Suprapubic skin (tissue), 4 donors: Measurements from ENCODE around the gene LYAR. TPM values are rescaled to one million over a fixed set of nuclear protein-coding genes. Genes with fewer than 3 reads are reported as not detected.
A peak's percentile ranks its signal among the peaks of the same experiment; 100 is the strongest.

ENCODE experiments used
- DNase-seq, 2 donors: peaks; one replicate each; pipeline ENCODE4 v3.0.0-alpha.2; 2019; ENCODE audit warnings: low spot score in 2 of 2
- H3K27ac ChIP-seq: fragments of 200-600 bp; sonication (generic); one replicate; pipeline ENCODE4 v1.5.1; 2019
- H3K27me3 ChIP-seq: fragments of 200-600 bp; sonication (generic); one replicate; pipeline ENCODE4 v1.5.1; 2019
- H3K36me3 ChIP-seq: fragments of 200-600 bp; sonication (generic); one replicate; pipeline ENCODE4 v1.5.1; 2019
- H3K4me1 ChIP-seq: fragments of 200-600 bp; sonication (generic); one replicate; pipeline ENCODE4 v1.5.1; 2019
- H3K4me3 ChIP-seq: fragments of 200-600 bp; sonication (generic); one replicate; pipeline ENCODE4 v1.5.1; 2019; ENCODE audit warnings: mild to moderate bottlenecking
- H3K9me3 ChIP-seq: fragments of 200-600 bp; sonication (generic); one replicate; pipeline ENCODE4 v1.5.1; 2019
- EP300 ChIP-seq: sonication (generic); formaldehyde crosslinking; IDR thresholded peaks from one replicate; pipeline ENCODE4 v1.6.1; 2017; ENCODE audit warnings: antibody characterized with exemption
- POLR2A ChIP-seq, 2 donors: fragments of 450-650 bp; IDR thresholded peaks; one replicate each; pipeline ENCODE4 v1.6.1; 2017; ENCODE audit warnings: antibody characterized with exemption in 2 of 2, mild to moderate bottlenecking in 2 of 2, moderate library complexity in 2 of 2
- POLR2AphosphoS5 ChIP-seq, 3 donors: sonication (generic); formaldehyde crosslinking; IDR thresholded peaks; one replicate each; pipeline ENCODE4 v1.6.1; 2017; ENCODE audit warnings: antibody characterized with exemption in 3 of 3
- WGBS: methylation state at CpG from one replicate; pipeline ENCODE4 v1.1.5; 2018; 5-methylcytosine and 5-hydroxymethylcytosine counted together
- total RNA-seq, 4 donors: library from RNA; depleted of rRNA; stranded (reverse); fragments of >200 nt; gene quantifications; one replicate each; pipeline ENCODE4 v1.1.0, GENCODE V29; 2016
- TF ChIP-seq, protein P1 (sequence below), 2 donors: fragments of 200-600 bp in 1 of 2; fragments of 450-650 bp in 1 of 2; sonication (generic) in 1 of 2; IDR thresholded peaks; one replicate each; pipeline ENCODE4 v1.5.1; 2016 to 2019; ENCODE audit warnings: antibody characterized with exemption in 2 of 2, mild to moderate bottlenecking in 1 of 2, moderate library complexity in 1 of 2

LYAR gene
- total RNA-seq, 4 donors from 2014 or later: 7.9 to 12.8 (median 10.7) TPM

DNA sequence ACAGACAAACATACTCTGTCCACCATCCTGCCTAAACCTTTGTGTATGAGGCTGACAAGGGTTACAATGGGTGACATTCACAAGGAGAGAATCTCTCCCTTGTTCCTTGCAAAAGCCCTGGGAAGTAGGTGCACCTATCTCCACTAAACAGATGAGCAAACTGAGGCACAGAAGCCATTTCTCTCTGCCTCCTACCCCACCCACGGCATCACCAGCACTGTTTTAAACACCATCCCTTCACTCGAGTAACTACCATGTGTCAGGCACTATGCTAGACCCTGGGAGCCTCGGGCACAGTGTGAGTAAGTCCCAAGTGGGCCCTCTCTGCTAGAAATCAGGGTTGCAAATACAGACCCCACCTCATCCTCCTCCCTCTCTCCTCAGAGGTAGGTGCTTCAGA lies 899 bp downstream of the LYAR start:
- H3K9me3 ChIP-seq: no peaks in the 10 kb centered on the region
- H3K4me3 ChIP-seq: peak overlapping the region; percentile 96
- H3K4me1 ChIP-seq: peaks cover 27% of the 10 kb centered on the region
- H3K27me3 ChIP-seq: no peaks in the 10 kb centered on the region
- TF ChIP-seq EP300 (no peak), POLR2AphosphoS5 (IDR thresholded peaks at IDR 0.05) (no peak), POLR2A (IDR thresholded peaks at IDR 0.05) (no peak)
- TF ChIP-seq, protein P1, sequence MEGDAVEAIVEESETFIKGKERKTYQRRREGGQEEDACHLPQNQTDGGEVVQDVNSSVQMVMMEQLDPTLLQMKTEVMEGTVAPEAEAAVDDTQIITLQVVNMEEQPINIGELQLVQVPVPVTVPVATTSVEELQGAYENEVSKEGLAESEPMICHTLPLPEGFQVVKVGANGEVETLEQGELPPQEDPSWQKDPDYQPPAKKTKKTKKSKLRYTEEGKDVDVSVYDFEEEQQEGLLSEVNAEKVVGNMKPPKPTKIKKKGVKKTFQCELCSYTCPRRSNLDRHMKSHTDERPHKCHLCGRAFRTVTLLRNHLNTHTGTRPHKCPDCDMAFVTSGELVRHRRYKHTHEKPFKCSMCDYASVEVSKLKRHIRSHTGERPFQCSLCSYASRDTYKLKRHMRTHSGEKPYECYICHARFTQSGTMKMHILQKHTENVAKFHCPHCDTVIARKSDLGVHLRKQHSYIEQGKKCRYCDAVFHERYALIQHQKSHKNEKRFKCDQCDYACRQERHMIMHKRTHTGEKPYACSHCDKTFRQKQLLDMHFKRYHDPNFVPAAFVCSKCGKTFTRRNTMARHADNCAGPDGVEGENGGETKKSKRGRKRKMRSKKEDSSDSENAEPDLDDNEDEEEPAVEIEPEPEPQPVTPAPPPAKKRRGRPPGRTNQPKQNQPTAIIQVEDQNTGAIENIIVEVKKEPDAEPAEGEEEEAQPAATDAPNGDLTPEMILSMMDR (IDR thresholded peaks at IDR 0.05): no peak
- H3K27ac ChIP-seq: no peak overlapping the region
- peak in 1 of 2 donors; percentile 24 for DNase-seq
- 19% methylated on average over 3 of the region's 3 CpGs for WGBS
- peaks cover 20% of the 10 kb centered on the region for H3K36me3 ChIP-seq

DNA sequence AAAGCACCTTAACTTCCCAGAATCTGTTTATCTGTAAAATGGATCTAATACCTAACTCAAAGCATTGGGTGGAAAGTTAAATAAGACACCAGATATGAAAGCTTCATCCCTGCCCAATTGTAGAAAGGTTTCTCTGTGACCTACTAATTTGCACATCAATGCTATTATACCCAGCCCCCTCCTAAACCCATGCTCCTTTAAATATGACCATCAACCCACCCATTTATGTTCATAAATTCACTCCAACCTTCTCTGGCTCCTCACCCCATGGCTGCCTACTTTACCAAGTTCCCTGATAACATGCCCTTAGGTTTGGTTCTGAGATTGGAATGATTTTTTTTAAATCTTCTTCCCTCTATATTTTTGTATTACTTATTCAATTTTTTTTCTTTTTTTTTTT lies 1.9 kb downstream of the LYAR start:
- Histone ChIP-seq H3K36me3 (peaks cover 20% of the 10 kb centered on the region), H3K27me3 (no peaks in the 10 kb centered on the region), H3K27ac (no peak overlapping the region), H3K9me3 (no peaks in the 10 kb centered on the region), H3K4me3 (no peak overlapping the region), H3K4me1 (peaks cover 27% of the 10 kb centered on the region)
- no peak for DNase-seq
- TF ChIP-seq POLR2AphosphoS5 (IDR thresholded peaks at IDR 0.05) (no peak), EP300 (no peak), POLR2A (IDR thresholded peaks at IDR 0.05) (no peak)
- TF ChIP-seq, protein P1 (IDR thresholded peaks at IDR 0.05): no peak

DNA sequence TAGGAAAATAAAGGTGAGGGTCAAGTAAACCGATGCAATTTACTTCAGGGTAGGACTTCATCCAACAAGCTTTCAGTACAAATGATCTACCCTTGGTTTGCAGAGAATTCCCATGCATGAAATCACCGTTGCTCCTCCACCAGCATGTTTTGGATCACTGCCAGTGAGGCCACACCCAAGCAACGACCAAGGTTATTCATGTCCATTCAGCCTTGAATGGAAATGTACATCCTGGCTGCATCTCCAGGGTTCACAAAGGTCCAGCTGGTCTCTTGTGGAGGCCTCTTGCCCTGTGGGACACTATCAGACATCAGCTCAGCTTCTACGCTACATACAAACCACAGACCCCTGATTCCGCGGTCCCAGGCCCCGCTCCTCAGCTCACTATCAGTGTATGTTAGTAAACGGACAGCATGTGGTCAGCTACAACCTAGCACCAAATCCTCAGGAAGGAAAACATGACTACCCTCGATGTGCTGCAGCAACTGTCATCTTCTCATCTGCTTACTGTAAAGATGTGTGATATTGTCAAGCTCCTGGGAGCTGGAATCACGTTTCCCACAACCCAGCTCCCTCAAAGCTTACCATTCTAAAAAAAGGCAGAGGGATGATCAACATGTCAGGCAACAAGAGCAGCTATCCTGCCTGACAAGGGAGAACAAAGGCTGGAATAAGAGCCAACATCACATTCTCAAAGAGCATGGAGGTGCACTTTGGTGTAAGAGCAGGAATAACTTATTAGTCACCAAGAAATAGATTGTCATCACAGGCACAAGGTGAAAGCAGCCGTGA lies 4.9 kb downstream of the LYAR start:
- H3K36me3 ChIP-seq: peaks cover 47% of the 10 kb centered on the region

DNA sequence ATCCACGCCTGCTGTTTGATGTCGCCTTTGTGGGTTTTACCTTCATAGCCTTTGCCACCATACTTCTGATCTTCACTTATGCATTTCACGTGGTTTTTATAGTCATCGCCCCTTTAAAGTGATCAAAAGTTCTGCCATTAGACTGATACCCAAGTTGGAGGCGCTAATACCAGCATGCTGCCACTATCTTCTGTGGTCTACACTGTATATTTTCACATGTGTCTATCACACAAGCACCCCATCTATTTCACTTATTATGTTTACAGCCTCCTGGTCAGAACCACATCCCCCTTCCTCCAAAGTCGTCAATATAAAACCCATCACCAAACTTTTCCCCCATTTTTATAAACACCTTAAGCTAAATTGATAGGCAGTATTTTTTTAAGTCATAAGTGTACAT lies 8.2 kb downstream of the LYAR start:
- Histone ChIP-seq H3K27me3 (no peaks in the 10 kb centered on the region), H3K4me3 (no peak overlapping the region), H3K27ac (no peak overlapping the region), H3K4me1 (peaks cover 3% of the 10 kb centered on the region), H3K36me3 (peaks cover 73% of the 10 kb centered on the region), H3K9me3 (no peaks in the 10 kb centered on the region)
- no peak for DNase-seq
- WGBS: 96% methylated on average over 6 of the region's 6 CpGs
- TF ChIP-seq, protein P1 (IDR thresholded peaks at IDR 0.05): no peak
- TF ChIP-seq POLR2AphosphoS5 (IDR thresholded peaks at IDR 0.05) (no peak), EP300 (no peak), POLR2A (IDR thresholded peaks at IDR 0.05) (no peak)

More for the DNA sequence above, 4.9 kb downstream of the LYAR start:
- Histone ChIP-seq H3K9me3 (no peaks in the 10 kb centered on the region), H3K4me1 (peaks cover 18% of the 10 kb centered on the region), H3K27me3 (no peaks in the 10 kb centered on the region), H3K4me3 (no peak overlapping the region), H3K27ac (no peak overlapping the region)
- DNase-seq: no peak
- TF ChIP-seq, protein P1 (IDR thresholded peaks at IDR 0.05): no peak
- no peak for TF ChIP-seq POLR2AphosphoS5 (IDR thresholded peaks at IDR 0.05)
- 79% methylated on average over 11 of the region's 11 CpGs for WGBS

DNA sequence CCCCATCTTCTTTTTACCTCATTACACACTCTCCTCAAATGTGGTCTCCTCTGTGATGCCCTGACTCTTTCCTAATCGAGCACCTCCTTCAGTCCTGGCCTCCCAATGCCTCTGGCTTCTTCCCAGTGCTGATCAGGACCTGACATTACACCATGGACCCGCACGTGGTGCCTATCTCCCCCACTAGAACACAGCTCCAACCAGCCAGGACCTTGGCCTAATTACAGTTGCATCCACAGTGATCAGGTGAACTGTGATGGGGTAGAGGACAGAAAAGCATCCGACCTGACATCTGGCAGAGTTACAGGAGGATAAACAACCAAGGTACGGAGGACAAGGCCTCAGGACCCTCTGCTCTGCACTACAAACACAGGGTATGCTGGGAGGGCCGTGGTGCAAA lies 12.4 kb downstream of the LYAR start:
- H3K27ac ChIP-seq: no peak overlapping the region

More for the DNA sequence above, 12.4 kb downstream of the LYAR start:
- no peak overlapping the region for H3K4me3 ChIP-seq
- DNase-seq: no peak
- 74% methylated on average over 6 of the region's 6 CpGs for WGBS
- TF ChIP-seq, protein P1 (IDR thresholded peaks at IDR 0.05): no peak
- TF ChIP-seq POLR2AphosphoS5 (IDR thresholded peaks at IDR 0.05) (no peak), POLR2A (IDR thresholded peaks at IDR 0.05) (no peak), EP300 (no peak)
- H3K36me3 ChIP-seq: peaks cover 87% of the 10 kb centered on the region
- H3K4me1 ChIP-seq: no peaks in the 10 kb centered on the region
- no peaks in the 10 kb centered on the region for H3K27me3 ChIP-seq
- no peaks in the 10 kb centered on the region for H3K9me3 ChIP-seq
